Retinal pigment epithelial cell (primary cell): Measurements from ENCODE around the gene HOXC10.

Experiments used
- DNase-seq: peaks from one replicate; pipeline ENCODE4 v3.0.0-alpha.2; 2010; ENCODE audit warnings: low read depth
- H3K4me3 ChIP-seq: 2 replicates; pipeline ENCODE4 v1.5.1; 2011; ENCODE audit warnings: mild to moderate bottlenecking, low read length, control low read depth, moderate library complexity
- TF ChIP-seq, protein P1 (sequence below): conservative IDR thresholded peaks from 2 replicates; pipeline ENCODE4 v1.5.1; 2011; ENCODE audit warnings: low read depth, low read length, control low read depth, inconsistent platforms

The HOXC10 gene

DNA sequence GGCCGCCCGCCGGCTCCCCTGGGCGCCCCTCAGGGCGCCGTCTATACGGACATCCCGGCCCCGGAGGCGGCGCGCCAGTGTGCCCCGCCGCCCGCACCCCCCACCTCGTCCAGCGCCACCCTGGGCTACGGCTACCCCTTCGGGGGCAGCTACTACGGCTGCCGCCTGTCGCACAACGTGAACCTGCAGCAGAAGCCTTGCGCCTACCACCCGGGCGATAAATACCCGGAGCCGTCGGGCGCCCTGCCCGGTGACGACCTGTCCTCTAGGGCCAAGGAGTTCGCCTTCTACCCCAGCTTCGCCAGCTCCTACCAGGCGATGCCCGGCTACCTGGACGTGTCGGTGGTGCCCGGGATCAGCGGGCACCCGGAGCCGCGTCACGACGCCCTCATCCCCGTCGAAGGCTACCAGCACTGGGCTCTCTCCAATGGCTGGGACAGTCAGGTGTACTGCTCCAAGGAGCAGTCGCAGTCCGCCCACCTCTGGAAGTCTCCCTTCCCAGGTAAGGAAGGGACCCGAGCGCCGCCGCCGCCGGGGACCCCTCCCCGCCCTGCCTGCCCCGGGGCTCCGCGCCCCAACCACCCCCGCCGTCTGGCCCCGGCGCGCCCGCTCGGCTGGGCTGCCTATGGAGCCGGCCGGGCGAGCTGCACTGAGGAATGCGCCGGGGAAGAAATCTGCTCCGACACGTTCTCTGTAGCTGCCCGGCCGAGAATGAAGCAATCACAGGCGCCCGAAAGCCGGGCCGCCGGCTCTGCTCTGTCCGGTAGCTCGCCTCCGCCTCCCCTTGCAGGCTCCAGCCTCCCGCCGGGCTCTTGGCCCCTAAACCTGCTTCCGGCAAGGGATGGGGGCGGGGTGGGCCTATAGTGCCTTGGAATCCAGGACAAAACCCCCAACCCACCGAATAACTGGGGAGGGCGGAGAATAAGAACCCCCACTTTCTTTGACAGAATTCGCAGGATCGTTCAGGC, 45.5 kb upstream of the HOXC10 start:
- no peak overlapping the region for H3K4me3 ChIP-seq
- DNase-seq: no peak
- TF ChIP-seq, protein P1, sequence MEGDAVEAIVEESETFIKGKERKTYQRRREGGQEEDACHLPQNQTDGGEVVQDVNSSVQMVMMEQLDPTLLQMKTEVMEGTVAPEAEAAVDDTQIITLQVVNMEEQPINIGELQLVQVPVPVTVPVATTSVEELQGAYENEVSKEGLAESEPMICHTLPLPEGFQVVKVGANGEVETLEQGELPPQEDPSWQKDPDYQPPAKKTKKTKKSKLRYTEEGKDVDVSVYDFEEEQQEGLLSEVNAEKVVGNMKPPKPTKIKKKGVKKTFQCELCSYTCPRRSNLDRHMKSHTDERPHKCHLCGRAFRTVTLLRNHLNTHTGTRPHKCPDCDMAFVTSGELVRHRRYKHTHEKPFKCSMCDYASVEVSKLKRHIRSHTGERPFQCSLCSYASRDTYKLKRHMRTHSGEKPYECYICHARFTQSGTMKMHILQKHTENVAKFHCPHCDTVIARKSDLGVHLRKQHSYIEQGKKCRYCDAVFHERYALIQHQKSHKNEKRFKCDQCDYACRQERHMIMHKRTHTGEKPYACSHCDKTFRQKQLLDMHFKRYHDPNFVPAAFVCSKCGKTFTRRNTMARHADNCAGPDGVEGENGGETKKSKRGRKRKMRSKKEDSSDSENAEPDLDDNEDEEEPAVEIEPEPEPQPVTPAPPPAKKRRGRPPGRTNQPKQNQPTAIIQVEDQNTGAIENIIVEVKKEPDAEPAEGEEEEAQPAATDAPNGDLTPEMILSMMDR: no peak

DNA sequence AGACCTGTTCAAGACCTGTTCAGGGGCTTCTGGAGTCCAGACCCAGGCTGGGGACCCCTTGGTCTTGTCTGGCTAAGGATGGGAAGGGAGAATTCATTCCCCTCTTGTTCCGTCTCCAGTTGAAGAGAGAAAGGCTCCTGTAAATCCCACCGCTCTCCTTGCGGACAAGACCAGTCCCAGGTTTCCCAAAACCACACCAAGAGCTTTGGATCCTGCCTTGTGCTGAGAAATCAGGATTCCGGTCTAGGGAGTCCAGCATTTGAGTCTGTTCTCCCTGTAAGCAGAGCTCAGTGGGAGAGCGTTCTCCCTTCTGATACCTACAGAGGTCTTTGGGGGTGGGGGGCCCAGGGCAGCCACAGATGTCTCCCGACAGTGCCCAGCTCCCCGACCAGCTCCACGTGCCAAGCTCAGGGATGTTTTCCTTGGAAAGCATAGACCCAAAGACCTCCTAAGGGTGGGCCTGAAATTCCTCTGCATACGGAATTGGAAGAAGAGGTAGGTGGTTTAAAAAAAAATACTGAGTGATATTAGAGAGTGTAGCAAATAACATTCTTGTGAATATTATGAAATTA, 44.4 kb upstream of the HOXC10 start:
- no peak for DNase-seq
- TF ChIP-seq, protein P1: no peak
- H3K4me3 ChIP-seq: no peak overlapping the region

DNA sequence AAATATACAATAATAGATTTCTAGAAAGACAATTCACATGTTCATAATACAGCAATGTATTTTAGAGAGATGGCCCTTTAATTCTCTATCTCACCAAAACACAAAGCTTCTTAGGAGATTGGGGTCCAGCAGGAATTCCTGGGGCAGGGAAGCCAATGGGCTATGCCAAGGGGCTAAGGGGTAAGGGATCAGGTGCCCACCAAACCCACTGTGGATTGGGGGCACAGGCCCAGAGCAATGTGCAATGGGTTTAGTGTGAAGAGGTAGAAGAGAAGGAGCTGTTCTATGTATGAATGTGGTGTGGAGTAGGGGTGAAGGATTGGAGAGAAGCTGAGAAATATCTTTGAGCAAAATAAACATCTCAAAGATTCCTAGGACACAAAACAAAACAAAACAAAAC, 43.8 kb upstream of the HOXC10 start:
- no peak for DNase-seq
- TF ChIP-seq, protein P1: no peak
- H3K4me3 ChIP-seq: no peak overlapping the region

DNA sequence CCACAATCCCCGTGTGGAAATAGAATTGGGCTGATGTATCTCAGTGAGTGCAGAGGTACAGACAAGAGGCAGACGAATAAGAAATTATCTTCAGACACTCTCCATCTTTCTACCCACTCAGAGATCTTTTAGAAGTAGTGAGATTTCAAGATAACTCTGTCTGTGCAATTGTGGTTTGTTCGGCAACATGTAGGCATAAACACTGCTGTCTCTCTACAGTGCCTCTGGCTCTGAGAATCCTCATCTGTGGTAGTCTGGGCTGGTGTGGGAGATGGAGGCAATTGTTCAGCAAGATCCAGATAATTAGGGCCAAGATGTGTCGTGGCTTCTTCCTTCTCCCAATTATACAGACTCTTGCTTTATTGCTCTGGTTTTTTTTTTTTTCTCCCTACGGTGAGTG, 43.2 kb upstream of the HOXC10 start:
- H3K4me3 ChIP-seq: no peak overlapping the region
- no peak for DNase-seq
- TF ChIP-seq, protein P1: no peak

DNA sequence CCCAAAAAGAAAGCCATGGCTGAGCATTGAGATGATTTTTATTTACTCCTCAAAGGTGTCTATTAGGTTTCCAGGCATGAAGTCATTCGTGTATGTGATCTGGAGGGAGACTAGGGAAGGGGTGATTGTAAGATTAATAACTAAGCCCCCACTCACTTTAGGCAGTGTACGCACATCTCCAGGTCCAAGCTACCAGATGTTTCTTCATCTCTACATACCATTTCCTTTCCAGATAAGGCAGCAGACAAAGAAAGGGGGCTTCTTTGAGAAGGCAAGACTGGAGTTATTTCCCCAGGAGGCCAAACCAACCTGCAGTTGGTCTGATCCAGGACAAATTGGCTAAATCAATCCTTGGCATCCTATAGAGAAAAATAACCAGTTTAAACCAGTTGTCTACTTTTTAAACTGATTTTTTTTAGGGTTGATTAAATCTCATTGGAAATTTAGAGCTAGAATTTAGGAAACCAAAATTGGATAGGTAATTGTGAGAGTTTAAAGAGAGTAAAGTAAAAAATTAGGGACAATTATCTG, 42.4 kb upstream of the HOXC10 start:
- TF ChIP-seq, protein P1: no peak
- no peak overlapping the region for H3K4me3 ChIP-seq
- DNase-seq: no peak

DNA sequence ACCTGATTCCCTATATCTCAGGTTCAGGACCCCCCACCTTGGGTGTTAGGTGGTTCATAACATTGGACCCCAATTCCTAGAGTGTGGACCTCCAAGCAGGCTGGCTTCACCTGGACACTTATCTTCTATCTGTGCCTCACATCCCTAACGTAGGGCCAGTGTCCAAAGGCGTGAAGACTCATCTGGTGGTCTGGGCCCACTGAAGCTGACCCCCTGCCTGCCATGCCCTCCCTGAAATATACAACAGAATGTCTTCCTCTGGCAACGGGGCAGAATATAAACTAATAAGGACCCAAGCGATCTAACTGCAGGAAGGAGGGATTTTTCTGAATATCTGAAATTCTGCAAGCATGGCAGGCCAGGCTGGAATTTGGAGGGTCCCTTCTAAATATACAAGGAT, 40.7 kb upstream of the HOXC10 start:
- H3K4me3 ChIP-seq: no peak overlapping the region
- TF ChIP-seq, protein P1: no peak
- no peak for DNase-seq
